ENCODE data around the gene UBLCP1. TPM values are rescaled to one million over a fixed set of nuclear protein-coding genes. Genes with fewer than 3 reads are reported as not detected.

Gene UBLCP1
- total and polyA plus RNA-seq, 2 donors from 2014 or later: 17.1 to 25.1 TPM

DNA sequence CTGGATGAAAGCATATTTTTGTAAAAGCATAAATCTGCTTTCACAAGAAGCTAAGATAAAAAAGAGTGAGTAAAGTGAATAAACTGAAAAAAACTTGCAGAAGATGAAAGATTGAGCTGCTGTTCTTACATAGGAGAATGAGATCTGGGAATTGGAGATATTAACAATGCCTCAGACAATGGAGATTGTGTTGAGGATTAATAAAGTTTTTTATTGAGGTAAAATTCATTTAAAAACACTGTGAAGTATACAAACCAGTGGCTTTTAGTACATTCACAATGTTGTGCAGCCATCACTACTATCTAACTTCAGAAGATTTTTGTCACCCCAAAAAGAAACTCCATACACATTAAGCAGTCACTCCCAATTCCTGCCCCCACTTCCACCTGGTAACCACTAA is 19.7 kb upstream of the UBLCP1 start:
- DNase-seq: no peak
- Histone ChIP-seq H3K9me3 (ENCODE audit: control insufficient read depth in 2 of 3, insufficient read depth in 1 of 3, low read length in 3 of 3) (no peaks in the 10 kb centered on the region), H3K36me3 (ENCODE audit: control insufficient read depth in 2 of 3, insufficient read depth in 3 of 3, low read length in 3 of 3) (no peaks in the 10 kb centered on the region), H3K4me3 (ENCODE audit: low read length in 3 of 3) (no peak overlapping the region), H3K27me3 (ENCODE audit: control insufficient read depth, insufficient read depth, low read length) (peaks cover 3% of the 10 kb centered on the region), H3K4me1 (ENCODE audit: control insufficient read depth in 2 of 3, insufficient read depth in 2 of 3, low read depth in 1 of 3, low read length in 3 of 3) (no peaks in the 10 kb centered on the region), H3K9ac (ENCODE audit: low read length in 3 of 3) (no peak overlapping the region), H3K27ac (ENCODE audit: low read depth in 2 of 2, low read length in 2 of 2) (no peak overlapping the region)
- intact Hi-C loops (cut with DNase I): no loop called here
- FAIRE-seq: no peak
- TF ChIP-seq, protein P1, sequence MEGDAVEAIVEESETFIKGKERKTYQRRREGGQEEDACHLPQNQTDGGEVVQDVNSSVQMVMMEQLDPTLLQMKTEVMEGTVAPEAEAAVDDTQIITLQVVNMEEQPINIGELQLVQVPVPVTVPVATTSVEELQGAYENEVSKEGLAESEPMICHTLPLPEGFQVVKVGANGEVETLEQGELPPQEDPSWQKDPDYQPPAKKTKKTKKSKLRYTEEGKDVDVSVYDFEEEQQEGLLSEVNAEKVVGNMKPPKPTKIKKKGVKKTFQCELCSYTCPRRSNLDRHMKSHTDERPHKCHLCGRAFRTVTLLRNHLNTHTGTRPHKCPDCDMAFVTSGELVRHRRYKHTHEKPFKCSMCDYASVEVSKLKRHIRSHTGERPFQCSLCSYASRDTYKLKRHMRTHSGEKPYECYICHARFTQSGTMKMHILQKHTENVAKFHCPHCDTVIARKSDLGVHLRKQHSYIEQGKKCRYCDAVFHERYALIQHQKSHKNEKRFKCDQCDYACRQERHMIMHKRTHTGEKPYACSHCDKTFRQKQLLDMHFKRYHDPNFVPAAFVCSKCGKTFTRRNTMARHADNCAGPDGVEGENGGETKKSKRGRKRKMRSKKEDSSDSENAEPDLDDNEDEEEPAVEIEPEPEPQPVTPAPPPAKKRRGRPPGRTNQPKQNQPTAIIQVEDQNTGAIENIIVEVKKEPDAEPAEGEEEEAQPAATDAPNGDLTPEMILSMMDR (IDR thresholded peaks at IDR 0.05; ENCODE audit: borderline replicate concordance, extremely low read depth, insufficient read depth): no peak

- no peaks in the 10 kb centered on the region for H3K9me3 ChIP-seq (ENCODE audit: control insufficient read depth in 2 of 3, insufficient read depth in 1 of 3, low read length in 3 of 3)
- no peak overlapping the region for H3K4me3 ChIP-seq (ENCODE audit: low read length in 3 of 3)
- DNase-seq: no peak
- TF ChIP-seq, protein P1 (IDR thresholded peaks at IDR 0.05; ENCODE audit: borderline replicate concordance, extremely low read depth, insufficient read depth): no peak
- FAIRE-seq: no peak
- intact Hi-C loops (cut with DNase I): no loop called here
- peaks cover 3% of the 10 kb centered on the region for H3K27me3 ChIP-seq (ENCODE audit: control insufficient read depth, insufficient read depth, low read length)
- H3K36me3 ChIP-seq (ENCODE audit: control insufficient read depth in 2 of 3, insufficient read depth in 3 of 3, low read length in 3 of 3): no peaks in the 10 kb centered on the region
- H3K4me1 ChIP-seq (ENCODE audit: control insufficient read depth in 2 of 3, insufficient read depth in 2 of 3, low read depth in 1 of 3, low read length in 3 of 3): no peaks in the 10 kb centered on the region
- no peak overlapping the region for H3K27ac ChIP-seq (ENCODE audit: low read depth in 2 of 2, low read length in 2 of 2)
- no peak overlapping the region for H3K9ac ChIP-seq (ENCODE audit: low read length in 3 of 3)
These were observed 18.9 kb upstream of the UBLCP1 start for GRCh38 chr5:159244163-159244562.

DNA sequence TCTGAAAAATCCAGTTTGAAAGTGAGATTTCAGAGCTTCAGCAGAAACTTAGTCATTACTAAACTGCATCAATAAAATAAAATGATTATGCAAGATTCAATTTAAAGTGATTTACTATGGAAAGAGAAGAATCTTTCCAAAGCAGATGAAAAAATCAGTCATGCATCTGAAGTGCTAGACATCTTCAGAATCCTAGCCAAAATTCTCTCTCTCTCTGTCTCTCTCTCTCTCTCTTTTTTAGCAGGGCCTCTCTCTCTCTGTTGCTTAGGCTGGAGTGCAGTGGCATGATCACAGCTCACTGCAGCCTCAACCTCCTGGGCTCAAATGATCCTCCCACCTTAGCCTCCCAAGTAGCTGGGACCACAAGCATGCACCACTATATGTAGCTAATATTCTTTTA is 18.2 kb upstream of the UBLCP1 start:
- intact Hi-C loops (cut with DNase I): no loop called here

More for the DNA sequence above, 18.2 kb upstream of the UBLCP1 start:
- DNase-seq (no peak), FAIRE-seq (no peak)
- Histone ChIP-seq H3K36me3 (ENCODE audit: control insufficient read depth in 2 of 3, insufficient read depth in 3 of 3, low read length in 3 of 3) (no peaks in the 10 kb centered on the region), H3K27ac (ENCODE audit: low read depth in 2 of 2, low read length in 2 of 2) (no peak overlapping the region), H3K27me3 (ENCODE audit: control insufficient read depth, insufficient read depth, low read length) (peaks cover 3% of the 10 kb centered on the region), H3K4me3 (ENCODE audit: low read length in 3 of 3) (no peak overlapping the region), H3K4me1 (ENCODE audit: control insufficient read depth in 2 of 3, insufficient read depth in 2 of 3, low read depth in 1 of 3, low read length in 3 of 3) (no peaks in the 10 kb centered on the region), H3K9me3 (ENCODE audit: control insufficient read depth in 2 of 3, insufficient read depth in 1 of 3, low read length in 3 of 3) (no peaks in the 10 kb centered on the region), H3K9ac (ENCODE audit: low read length in 3 of 3) (no peak overlapping the region)
- TF ChIP-seq, protein P1 (IDR thresholded peaks at IDR 0.05; ENCODE audit: borderline replicate concordance, extremely low read depth, insufficient read depth): no peak
